Hematopoietic multipotent progenitor cell treated with erythropoietin and hydrocortisone succinate and interleukin-3 and kit ligand, for 15 days (in vitro differentiated cells): ENCODE measurements around the gene ARAP1.

ENCODE experiments used
- DNase-seq: peaks from one replicate; pipeline ENCODE4 v3.0.0-alpha.2; 2015; ENCODE audit warnings: low spot score

The ARAP1 gene

GRCh38 chr11:72779495-72780128 lies 27.4 kb upstream of the ARAP1 start:
- no peak for DNase-seq

GRCh38 chr11:72778535-72779494 lies 26.6 kb upstream of the ARAP1 start:
- no peak for DNase-seq

GRCh38 chr11:72777755-72778278 lies 25.6 kb upstream of the ARAP1 start:
- DNase-seq: no peak

GRCh38 chr11:72776844-72777754 lies 24.9 kb upstream of the ARAP1 start:
- DNase-seq: no peak

GRCh38 chr11:72776117-72776843 lies 24.1 kb upstream of the ARAP1 start:
- DNase-seq: no peak

- DNase-seq: no peak
Measured at GRCh38 chr11:72775288-72776110, 23.3 kb upstream of the ARAP1 start.

GRCh38 chr11:72774499-72774898 lies 22.3 kb upstream of the ARAP1 start:
- no peak for DNase-seq

GRCh38 chr11:72773696-72774095 lies 21.5 kb upstream of the ARAP1 start:
- no peak for DNase-seq

- no peak for DNase-seq
Measured at GRCh38 chr11:72773291-72773690, 21.1 kb upstream of the ARAP1 start.

GRCh38 chr11:72772059-72772458 lies 19.9 kb upstream of the ARAP1 start:
- no peak for DNase-seq

GRCh38 chr11:72771507-72771906 lies 19.3 kb upstream of the ARAP1 start:
- DNase-seq: no peak

- DNase-seq: no peak
Measured at GRCh38 chr11:72770799-72771198, 18.6 kb upstream of the ARAP1 start.

- DNase-seq: no peak
Measured at GRCh38 chr11:72769680-72770079, 17.5 kb upstream of the ARAP1 start.

- no peak for DNase-seq
Measured at GRCh38 chr11:72768581-72768980, 16.4 kb upstream of the ARAP1 start.

GRCh38 chr11:72767203-72768062 lies 15.2 kb upstream of the ARAP1 start:
- no peak for DNase-seq

GRCh38 chr11:72766152-72766902 lies 14.1 kb upstream of the ARAP1 start:
- no peak for DNase-seq

GRCh38 chr11:72764503-72764902 lies 12.3 kb upstream of the ARAP1 start:
- no peak for DNase-seq

- no peak for DNase-seq
Measured at GRCh38 chr11:72763823-72764222, 11.6 kb upstream of the ARAP1 start.
